RCC 7860 (cell line): ENCODE measurements around the gene FOXG1.

ENCODE experiments used
- DNase-seq: peaks from one replicate; pipeline ENCODE4 v3.0.0-alpha.2; 2015; ENCODE audit warnings: low spot score
- FAIRE-seq: peaks from 2 replicates; lab custom pipeline; 2012; peaks lifted over from hg19 to GRCh38; lab: Jason Lieb, UNC

FOXG1 gene

GRCh38 chr14:28761438-28762291 lies 4.9 kb upstream of the FOXG1 start:
- no peak for DNase-seq
- FAIRE-seq, result no peak

GRCh38 chr14:28762303-28762954 lies 4.2 kb upstream of the FOXG1 start:
- no peak for DNase-seq
- FAIRE-seq, result no peak

DNA sequence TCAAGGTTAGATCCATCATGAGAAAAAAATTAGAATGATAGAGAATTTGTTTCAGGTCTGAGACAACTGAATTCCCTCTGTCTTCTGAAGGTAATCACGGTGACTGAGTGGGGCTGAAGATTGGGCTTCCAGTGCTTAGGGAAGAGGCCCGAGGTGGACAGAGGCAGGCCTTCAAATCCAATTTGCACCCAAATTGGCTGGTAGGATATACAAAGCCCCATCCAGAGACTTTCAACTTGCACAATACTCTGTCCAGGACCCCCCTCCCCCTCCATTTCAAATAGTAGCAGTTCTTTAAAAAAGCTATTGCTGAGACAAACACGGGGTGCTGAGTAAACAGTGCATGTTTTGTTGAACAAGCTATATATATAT lies 3.6 kb upstream of the FOXG1 start:
- DNase-seq (no peak), FAIRE-seq (no peak)

- FAIRE-seq (no peak), DNase-seq (no peak)
Measured at GRCh38 chr14:28763751-28764256, 2.8 kb upstream of the FOXG1 start.

DNA sequence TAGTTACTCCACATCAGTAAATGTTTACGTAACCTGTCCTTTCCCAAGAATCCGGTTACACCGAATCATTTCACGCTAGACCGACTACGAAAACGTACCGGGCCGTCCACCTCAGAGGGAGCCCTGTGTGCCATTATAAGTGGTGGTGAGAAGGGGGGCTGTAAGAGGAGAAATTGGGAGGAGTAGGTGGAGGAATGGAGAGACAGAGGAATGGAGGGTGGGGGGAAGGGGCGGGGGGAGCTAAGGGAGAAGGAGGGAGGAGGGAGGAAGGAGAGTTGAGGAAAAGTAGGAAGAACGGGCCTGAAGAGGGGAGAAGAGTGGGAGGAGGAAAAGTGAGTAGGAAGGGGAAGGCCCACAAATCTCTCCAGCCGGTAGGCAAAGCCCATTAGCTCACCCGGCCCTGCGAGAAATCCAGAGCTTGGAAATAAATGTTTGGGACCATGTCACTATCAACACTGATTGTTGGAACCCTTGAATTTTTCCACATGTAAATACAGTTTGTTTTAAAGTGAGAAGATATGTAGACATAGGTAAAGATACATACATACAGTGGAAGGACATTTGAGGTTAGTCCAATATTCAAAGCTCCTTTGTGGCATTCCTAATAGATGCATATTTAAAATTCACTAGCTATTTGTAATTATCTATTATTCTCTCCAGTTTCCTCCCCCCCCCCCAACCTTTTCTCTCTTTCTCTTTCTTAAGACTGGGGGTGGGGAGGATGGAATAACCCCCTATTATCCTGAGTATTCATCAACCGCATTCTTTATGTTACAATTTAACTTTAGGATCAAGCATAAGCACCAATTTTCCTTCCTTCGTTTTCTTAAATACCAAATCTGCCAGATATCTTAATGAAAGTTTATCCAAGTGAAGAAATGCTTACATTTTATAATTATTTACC lies 2.1 kb upstream of the FOXG1 start:
- no peak for DNase-seq
- no peak for FAIRE-seq

GRCh38 chr14:28765169-28765830 lies 1.3 kb upstream of the FOXG1 start:
- DNase-seq (no peak), FAIRE-seq (no peak)

- DNase-seq (no peak), FAIRE-seq (no peak)
Measured at GRCh38 chr14:28765831-28766468, 637 bp upstream of the FOXG1 start.

GRCh38 chr14:28767030-28767852 lies 654 bp downstream of the FOXG1 start:
- DNase-seq (no peak), FAIRE-seq (no peak)

- no peak for DNase-seq
- no peak for FAIRE-seq
Measured at GRCh38 chr14:28767853-28768741, 1.5 kb downstream of the FOXG1 start.

GRCh38 chr14:28769276-28769880 lies 2.8 kb downstream of the FOXG1 start:
- FAIRE-seq (no peak), DNase-seq (no peak)

DNA sequence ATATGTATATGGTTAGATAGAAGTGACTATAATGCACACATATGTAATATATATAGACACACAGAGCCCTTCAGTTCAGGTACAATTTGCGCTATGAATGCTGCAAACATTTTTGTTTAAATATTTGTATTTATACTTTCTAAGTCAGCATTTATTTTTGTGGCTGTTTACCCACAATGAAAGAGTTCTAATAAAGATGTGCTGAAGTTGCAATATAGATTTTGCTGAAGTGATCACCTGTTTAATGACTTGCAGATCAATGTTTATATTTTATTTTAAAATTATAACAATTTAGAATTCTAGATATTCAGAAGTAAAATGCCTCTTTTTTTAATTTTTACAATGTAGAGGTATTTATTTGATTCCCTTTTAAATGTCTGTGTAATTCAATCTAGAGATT lies 3.5 kb downstream of the FOXG1 start:
- FAIRE-seq (no peak), DNase-seq (no peak)

- FAIRE-seq, result no peak
Measured at GRCh38 chr14:28770630-28771029, 4.0 kb downstream of the FOXG1 start.

DNA sequence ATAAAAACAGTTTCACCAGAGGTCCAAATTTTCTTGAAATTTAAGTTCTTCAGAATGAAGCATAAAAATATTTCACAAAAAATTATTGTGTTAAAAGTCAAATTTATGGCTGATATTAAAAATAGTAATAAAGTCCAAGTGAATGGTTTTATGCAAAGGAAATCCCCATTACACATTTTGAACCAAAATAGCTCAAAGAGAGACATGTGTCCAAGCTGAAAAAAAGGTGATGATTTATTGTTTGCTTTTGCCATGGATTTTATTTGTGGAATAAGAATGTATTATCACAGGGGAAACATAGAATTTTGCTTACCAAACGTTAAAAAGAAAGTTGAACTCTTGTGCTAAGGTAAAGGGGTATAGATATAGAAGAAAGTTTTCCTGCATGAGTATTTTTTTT lies 4.6 kb downstream of the FOXG1 start:
- DNase-seq (no peak), FAIRE-seq (no peak)

More at GRCh38 chr14:28770630-28771029, 4.0 kb downstream of the FOXG1 start:
- no peak for DNase-seq

GRCh38 chr14:28772613-28773012 lies 6.0 kb downstream of the FOXG1 start:
- no peak for FAIRE-seq
- no peak for DNase-seq

DNA sequence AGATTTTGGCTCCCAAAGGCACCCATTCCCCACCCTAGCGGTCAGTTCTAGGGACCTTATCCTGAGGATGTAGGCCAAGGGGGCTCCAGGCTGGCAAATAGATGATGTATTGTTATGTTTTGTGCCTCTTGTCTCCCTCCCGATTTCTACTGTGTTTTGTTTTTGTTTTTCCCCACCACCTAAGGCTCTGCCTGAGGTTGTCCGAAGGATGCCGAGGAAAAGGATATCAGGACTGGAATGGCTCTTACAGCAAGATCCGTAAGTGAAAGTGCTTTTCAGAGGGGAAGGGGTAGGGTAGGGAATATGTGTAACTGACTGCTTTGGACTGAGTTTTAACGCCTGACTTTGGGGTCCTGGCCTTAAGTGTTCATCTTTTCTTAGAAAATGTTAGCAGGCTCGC lies 6.6 kb downstream of the FOXG1 start:
- FAIRE-seq (no peak), DNase-seq (no peak)

GRCh38 chr14:28773861-28774691 lies 7.5 kb downstream of the FOXG1 start:
- no peak for FAIRE-seq

More at GRCh38 chr14:28773861-28774691, 7.5 kb downstream of the FOXG1 start:
- no peak for DNase-seq
